Hepatic stellate cell (primary cell): ENCODE measurements around the gene CIAO3.
"Not testable (repeated sequence)": the region's sequence is repeated elsewhere in the genome, so short reads cannot be mapped to it uniquely, and the experiment has no call there.

ENCODE experiments used
- DNase-seq: peaks from one replicate; pipeline ENCODE4 v3.0.0; 2011; ENCODE audit warnings: low spot score

Gene CIAO3

GRCh38 chr16:740764-741505, at the start of gene CIAO3:
Gene CIAO3, minus strand, starts transcription at chr16:740997. Its CDS starts 12 bp downstream, at chr16:740985.
- DNase-seq: peak; percentile 93

- no peak for DNase-seq
These were observed 49.3 kb upstream of the CIAO3 start for GRCh38 chr16:790086-790485.

GRCh38 chr16:789191-789850, 48.5 kb upstream of the CIAO3 start:
- no peak for DNase-seq

- DNase-seq: peak; percentile 100
These were observed 47.8 kb upstream of the CIAO3 start, which contains the start of gene CHTF18 for GRCh38 chr16:788399-789126. Gene CHTF18, plus strand, starts transcription at chr16:788620. Its CDS starts 65 bp downstream, at chr16:788685.

- no peak for DNase-seq
These were observed 47.2 kb upstream of the CIAO3 start, which contains the start of gene RPUSD1 for GRCh38 chr16:787978-788398. Gene RPUSD1, minus strand, starts transcription at chr16:788381. Its CDS starts 644 bp downstream, at chr16:787737.

GRCh38 chr16:787321-787966, 46.6 kb upstream of the CIAO3 start:
- DNase-seq: no peak

GRCh38 chr16:785563-786535, 45.1 kb upstream of the CIAO3 start:
- DNase-seq: peak; percentile 79

GRCh38 chr16:784431-784830, 43.6 kb upstream of the CIAO3 start:
- DNase-seq: no peak

- DNase-seq: no peak
These were observed 42.8 kb upstream of the CIAO3 start for GRCh38 chr16:783404-784161.

- DNase-seq: no peak
These were observed 42.1 kb upstream of the CIAO3 start for GRCh38 chr16:782766-783403.

- DNase-seq: no peak
These were observed 41.5 kb upstream of the CIAO3 start for GRCh38 chr16:782258-782657.

GRCh38 chr16:781346-782010, 40.7 kb upstream of the CIAO3 start:
- no peak for DNase-seq

- no peak for DNase-seq
These were observed 39.5 kb upstream of the CIAO3 start for GRCh38 chr16:780296-780695.

- no peak for DNase-seq
These were observed 38.8 kb upstream of the CIAO3 start for GRCh38 chr16:779561-779960.

GRCh38 chr16:778909-779527, 38.2 kb upstream of the CIAO3 start:
- no peak for DNase-seq

- DNase-seq: no peak
These were observed 37.6 kb upstream of the CIAO3 start for GRCh38 chr16:778447-778846.

GRCh38 chr16:777826-778225, 37.0 kb upstream of the CIAO3 start:
- DNase-seq: peak; percentile 53

GRCh38 chr16:776824-777223, 36.0 kb upstream of the CIAO3 start:
- DNase-seq: no peak

GRCh38 chr16:776298-776697, 35.5 kb upstream of the CIAO3 start:
- DNase-seq: not testable (repeated sequence)
